HG03066 (cell line): ENCODE data around the gene KRT76.

Experiments
- ATAC-seq: cut with Tn5 transposase; IDR thresholded peaks from one replicate; pipeline ENCODE4 v1.9.1; 2021; ENCODE audit warnings: low read depth; ENCODE audit not compliant: unreplicated experiment

Gene KRT76

GRCh38 chr12:52787324-52788191, 10.4 kb upstream of the KRT76 start:
- no peak for ATAC-seq

DNA sequence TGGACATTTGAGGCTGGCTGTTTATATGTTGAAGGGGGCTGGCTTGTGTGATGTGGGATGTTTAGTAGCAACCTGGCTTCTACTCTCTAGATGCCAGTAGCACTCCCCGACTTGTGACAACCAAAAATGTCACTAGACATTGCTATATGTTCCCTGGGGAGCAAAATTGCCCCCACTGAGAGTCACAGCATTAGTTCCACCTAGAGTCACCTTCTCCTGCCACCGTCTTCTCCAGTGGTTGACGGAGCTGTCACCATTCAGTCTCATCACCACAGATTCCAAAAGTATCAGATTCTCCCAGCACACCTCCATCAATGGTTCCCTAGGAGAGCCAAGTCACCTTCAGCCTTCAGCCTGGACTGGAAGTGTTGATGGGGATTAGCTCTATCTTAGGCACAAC, 7.8 kb upstream of the KRT76 start:
- ATAC-seq = no peak

DNA sequence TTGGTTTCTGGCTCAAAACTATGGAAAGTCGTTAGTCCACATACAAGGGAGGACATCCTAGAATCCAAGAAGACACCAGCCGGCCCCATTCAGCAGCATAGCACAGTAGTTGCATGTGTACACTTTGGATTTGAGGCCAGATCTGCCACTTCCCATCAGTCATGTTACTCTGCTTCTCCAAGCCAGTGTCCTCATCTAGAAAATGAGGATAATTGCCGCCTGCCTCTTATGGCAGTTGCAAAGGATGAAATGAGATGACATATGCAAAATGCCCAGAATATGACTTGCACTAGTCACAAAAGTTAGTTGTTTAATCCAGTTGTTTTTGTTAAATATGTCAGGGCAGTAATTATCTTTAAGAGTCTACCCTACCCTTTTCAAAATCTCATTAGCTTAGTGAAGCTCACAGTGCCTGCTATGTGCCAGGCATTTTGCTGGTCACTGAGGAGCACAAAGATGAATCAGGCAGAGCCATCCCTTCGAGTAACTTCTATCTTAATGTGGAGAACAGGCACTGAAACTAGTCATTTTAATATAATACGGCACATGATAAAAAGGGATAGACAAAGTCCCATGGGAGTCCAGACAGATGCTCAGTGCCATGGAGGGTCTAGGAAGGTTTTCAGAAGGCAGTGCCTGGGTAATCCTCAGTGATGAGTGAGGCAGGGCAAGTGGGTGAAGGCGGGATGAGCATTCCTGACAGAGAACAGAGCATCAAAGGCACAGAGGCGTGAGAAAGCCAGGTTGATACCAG, 6.6 kb upstream of the KRT76 start:
- no peak for ATAC-seq

GRCh38 chr12:52782502-52782901, 5.4 kb upstream of the KRT76 start:
- no peak for ATAC-seq

GRCh38 chr12:52781399-52782082, 4.4 kb upstream of the KRT76 start:
- no peak for ATAC-seq

- ATAC-seq = no peak
Observed at GRCh38 chr12:52779914-52780313, 2.8 kb upstream of the KRT76 start.

DNA sequence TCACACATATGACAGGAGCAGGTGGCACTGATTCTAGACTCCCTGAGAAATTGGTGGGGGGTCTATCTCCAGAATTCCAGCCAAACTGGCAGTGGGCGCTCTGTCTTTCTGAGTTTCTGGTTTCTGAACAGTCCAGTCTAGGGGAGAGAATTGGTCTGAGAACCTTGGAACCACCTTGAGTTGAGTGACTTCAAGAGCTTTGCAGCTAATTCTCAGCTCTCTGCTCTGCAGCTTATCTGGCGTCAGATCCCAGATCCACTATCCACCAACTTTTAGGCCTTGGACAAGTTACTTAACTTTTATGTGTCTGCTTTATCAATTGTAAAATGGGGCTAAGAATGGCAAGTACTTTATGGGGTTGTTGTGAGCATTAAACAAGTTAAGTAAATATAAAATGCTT, 1.7 kb upstream of the KRT76 start:
- ATAC-seq = no peak

GRCh38 chr12:52777566-52777965, 421 bp upstream of the KRT76 start:
- ATAC-seq = no peak

DNA sequence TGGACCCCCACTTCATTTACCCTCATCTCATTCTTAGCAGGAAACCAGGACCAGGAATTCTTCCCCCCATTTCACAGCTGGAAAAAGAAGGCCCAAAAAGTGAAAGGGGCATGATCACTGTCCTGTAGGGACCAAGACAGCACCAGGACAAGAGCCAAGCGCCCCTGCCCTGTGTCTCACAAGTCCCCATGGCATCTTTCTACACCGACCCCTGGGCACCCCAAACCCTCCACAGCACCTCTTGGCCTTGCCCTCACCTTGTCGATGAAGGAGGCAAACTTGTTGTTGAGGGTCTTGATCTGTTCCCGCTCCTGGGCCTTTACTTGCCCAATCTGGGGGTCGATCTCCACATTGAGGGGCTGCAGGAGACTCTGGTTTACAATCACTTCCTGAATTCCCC, 710 bp downstream of the KRT76 start:
- ATAC-seq = no peak

DNA sequence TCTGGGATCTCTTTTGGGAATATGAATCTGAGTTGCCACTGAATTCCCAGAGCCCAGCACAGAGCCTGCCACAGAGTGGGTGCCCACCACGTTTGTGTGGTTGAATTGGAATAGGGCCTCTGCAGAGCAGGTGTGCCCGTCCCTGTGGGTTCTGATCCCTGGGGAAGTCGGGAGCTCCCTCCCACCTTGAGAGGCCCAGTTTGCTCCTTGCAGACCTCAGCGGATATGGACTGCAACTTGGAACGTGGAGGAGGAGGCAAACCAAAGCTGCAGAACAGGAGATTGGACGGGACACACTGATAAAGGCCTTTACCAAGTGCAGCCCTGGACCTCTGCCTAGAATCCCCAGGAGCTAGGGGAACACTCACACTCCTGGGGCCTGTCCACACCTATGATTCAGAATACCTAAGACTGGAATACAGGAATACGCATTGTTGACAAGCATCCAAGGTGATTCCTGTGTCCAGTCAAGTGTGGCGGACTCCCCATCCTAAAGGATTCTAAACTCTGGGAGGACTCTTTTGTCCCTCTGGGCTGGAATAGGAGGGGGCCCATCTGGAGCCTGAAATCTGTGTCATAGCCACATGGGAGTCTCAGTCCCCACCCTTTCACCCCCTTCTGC, 2.4 kb downstream of the KRT76 start:
- ATAC-seq = no peak

- no peak for ATAC-seq
Observed at GRCh38 chr12:52772772-52773171, 4.4 kb downstream of the KRT76 start.

- no peak for ATAC-seq
Observed at GRCh38 chr12:52772188-52772587, 5.0 kb downstream of the KRT76 start.

DNA sequence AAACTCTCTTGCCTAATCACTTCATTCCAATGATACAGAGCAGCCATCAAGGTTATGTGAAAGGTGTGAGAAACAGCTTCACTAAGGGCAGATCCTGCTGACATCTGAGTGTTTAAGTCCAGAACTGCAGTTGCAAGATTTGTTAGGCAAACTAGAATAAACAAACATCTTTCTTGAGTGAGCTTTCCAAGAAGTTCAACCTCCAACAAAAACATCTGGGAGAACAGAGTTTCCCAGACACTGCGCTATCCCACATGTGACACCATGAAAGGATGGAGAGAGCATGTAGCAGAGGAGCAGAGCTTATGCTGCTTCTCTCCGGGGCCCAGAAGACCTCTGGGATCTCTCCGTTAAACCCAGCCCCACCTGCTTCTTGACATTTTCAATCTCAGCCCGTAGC, 5.6 kb downstream of the KRT76 start:
- ATAC-seq = no peak

DNA sequence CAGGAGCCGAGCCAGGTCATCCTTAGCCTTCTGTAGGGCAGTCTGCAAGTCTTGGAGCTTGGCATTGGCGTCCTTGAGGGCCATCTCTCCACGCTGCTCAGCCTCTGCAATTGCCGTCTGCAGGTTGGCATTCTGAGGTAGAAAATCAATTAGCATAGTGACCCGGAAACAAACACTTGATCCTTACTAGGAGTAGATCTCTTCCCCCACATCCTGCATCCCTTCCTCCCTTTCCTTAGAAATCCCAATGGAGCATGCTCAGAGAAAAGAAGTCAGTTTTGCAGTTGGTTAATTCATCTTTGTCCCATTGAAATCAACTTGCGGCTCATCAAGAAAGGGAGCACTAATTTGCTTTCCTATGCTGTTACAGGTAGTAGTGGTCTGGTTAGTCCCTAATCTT, 6.1 kb downstream of the KRT76 start:
- no peak for ATAC-seq

GRCh38 chr12:52769946-52770345, 7.2 kb downstream of the KRT76 start:
- ATAC-seq = no peak

- no peak for ATAC-seq
Observed at GRCh38 chr12:52769354-52769753, 7.8 kb downstream of the KRT76 start.

DNA sequence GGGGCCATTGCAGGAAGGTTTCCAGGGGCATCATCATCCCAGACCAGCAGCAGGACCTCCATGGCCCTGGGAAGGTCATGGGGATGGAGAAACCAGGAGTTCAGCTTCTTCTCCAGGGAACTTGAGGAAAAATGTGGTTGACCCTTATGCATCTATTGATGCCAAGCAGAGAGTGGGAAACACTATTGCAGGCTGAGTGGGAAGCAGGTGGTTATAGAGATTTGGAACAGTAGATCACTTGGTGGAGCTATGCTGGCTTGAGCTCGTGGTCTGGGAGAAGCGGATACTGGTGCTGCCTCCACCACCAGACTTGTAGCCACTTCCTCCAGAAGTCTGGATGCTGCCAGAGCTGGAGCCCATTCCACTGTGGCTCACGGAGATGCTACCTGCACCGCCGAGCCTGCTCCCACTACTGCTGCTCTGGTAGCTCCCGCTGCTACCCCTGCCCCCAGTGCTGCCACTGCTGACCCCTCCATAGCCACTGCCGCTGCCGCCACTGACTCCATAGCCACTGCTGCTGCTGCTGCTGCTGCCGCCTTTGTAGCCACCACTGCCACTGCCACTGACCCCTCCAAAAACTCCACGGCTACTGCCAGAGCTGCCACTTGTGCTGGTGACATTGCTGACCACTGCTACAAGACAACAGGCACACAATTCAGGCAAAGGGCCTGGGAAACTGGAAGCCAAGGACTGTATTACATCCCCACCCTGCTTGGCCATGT, 8.5 kb downstream of the KRT76 start:
- no peak for ATAC-seq

DNA sequence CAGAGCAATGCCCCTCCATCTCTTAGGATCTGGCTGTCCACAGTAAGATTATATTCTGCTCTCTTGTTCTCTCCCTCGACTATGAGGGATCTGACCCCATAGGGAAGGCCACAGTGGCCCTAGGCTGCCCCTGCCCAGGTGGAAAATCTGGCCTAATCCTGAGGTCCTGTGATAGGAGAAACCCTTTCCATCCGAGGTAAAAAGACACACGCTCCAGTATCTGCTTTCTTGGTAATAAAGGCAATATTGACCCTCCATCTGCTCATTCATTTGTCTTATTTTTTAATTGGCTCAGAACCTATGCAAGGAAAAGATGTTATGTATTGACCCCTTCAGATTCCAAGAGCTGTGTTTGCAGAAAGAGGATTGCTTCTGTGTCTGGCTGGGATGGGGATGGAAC, 9.7 kb downstream of the KRT76 start:
- no peak for ATAC-seq

DNA sequence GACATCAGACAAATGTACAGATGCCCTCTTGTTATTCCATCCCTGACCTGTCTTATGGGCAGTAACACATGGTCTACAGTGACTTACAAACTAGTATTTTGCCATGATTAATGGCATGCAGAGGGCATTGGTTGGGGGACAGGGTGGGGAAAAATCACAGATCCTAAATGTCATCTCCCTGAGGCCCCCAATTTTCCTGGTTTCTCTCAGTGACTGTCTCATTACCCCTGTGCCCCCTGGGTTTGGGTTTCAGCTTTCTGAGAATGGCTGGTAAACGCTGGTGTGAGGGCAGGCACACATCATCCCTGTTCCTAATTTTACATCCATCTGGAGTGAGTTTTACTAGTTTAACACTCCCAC, 10.1 kb downstream of the KRT76 start:
- no peak for ATAC-seq

DNA sequence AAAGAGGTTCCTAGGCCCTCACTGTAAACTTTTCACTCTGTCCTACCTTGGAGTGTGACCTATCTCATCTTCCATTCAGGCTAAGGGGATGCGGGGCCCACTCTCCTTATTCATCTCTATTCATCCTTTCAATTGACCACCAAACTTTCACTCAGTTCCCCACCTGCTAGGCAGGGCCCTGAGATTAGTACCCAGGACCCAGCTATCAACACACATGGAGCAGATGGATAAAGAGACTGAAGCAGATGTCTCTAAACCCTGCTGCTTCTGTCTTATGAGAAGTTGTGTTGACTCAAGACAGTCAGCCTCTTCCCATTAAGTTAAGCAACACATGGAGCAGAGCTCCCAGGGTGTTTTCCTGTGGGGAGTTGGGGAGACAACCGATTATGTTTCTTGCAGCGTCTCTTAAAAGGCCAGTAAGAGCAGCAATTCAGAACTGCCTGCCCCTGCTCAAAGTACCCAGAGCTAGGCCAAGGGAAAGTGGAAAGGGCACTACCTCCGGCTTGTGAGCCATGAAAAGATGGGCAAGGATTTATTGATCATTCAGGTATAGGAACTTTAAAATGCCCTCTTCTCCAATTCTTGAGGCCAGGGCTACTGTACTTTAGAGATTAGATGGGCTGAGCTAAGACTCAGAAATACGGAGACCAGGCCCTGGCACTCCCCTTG, 10.7 kb downstream of the KRT76 start:
- no peak for ATAC-seq
